Measurements from ENCODE around the gene PLK3.

GRCh38 chr1:44819196-44819607 lies 19.0 kb downstream of the PLK3 start:
- TF ChIP-seq CTCF (IDR thresholded peaks at IDR 0.05) (no peak), EP300 (IDR thresholded peaks at IDR 0.05) (no peak)
